Measurements from ENCODE around the gene LONP1.

LONP1 gene

GRCh38 chr19:5718579-5719273, 1.2 kb downstream of the LONP1 start:
- TF ChIP-seq CTCF (conservative IDR thresholded peaks at IDR 0.05) = no peak
- H3K27ac ChIP-seq = peak overlapping the region; percentile 87

GRCh38 chr19:5718037-5718578, 1.8 kb downstream of the LONP1 start:
- H3K27ac ChIP-seq = peak overlapping the region; percentile 87
- no peak for TF ChIP-seq CTCF (conservative IDR thresholded peaks at IDR 0.05)

- no peak overlapping the region for H3K27ac ChIP-seq
Observed at GRCh38 chr19:5717215-5717935, 2.6 kb downstream of the LONP1 start.

GRCh38 chr19:5714816-5715215, 5.1 kb downstream of the LONP1 start:
- no peak for TF ChIP-seq CTCF (conservative IDR thresholded peaks at IDR 0.05)
- no peak overlapping the region for H3K27ac ChIP-seq

More at GRCh38 chr19:5717215-5717935, 2.6 kb downstream of the LONP1 start:
- no peak for TF ChIP-seq CTCF (conservative IDR thresholded peaks at IDR 0.05)

- TF ChIP-seq CTCF (conservative IDR thresholded peaks at IDR 0.05) = no peak
- H3K27ac ChIP-seq = no peak overlapping the region
Observed at GRCh38 chr19:5713228-5713627, 6.7 kb downstream of the LONP1 start.

- no peak for TF ChIP-seq CTCF (conservative IDR thresholded peaks at IDR 0.05)
- no peak overlapping the region for H3K27ac ChIP-seq
Observed at GRCh38 chr19:5711713-5712161, 8.2 kb downstream of the LONP1 start.

- TF ChIP-seq CTCF (conservative IDR thresholded peaks at IDR 0.05) = no peak
- H3K27ac ChIP-seq = no peak overlapping the region
Observed at GRCh38 chr19:5711025-5711424, 8.9 kb downstream of the LONP1 start.
